NOMO-1 treated with DMSO at 0.1 percent for 48 hours (cell line): Measurements from ENCODE around the gene CLMP.
"Not testable (repeated sequence)": the region's sequence is repeated elsewhere in the genome, so short reads cannot be mapped to it uniquely, and the experiment has no call there.

Experiments
- DNase-seq: peaks from one replicate; lab custom pipeline; 2025; ENCODE audit not compliant: unreplicated experiment; lab: John Stamatoyannopoulos, UW

Gene CLMP

GRCh38 chr11:123218451-123218850, 23.4 kb upstream of the CLMP start:
- DNase-seq = no peak

GRCh38 chr11:123217897-123218296, 22.8 kb upstream of the CLMP start:
- DNase-seq = no peak

- DNase-seq = no peak
Observed at GRCh38 chr11:123216249-123216648, 21.2 kb upstream of the CLMP start.

- DNase-seq = no peak
Observed at GRCh38 chr11:123214940-123215339, 19.9 kb upstream of the CLMP start.

GRCh38 chr11:123214396-123214795, 19.3 kb upstream of the CLMP start:
- DNase-seq = no peak

- DNase-seq = no peak
Observed at GRCh38 chr11:123213307-123213771, 18.3 kb upstream of the CLMP start.

GRCh38 chr11:123212406-123212805, 17.4 kb upstream of the CLMP start:
- peak; percentile 52 for DNase-seq

GRCh38 chr11:123211981-123212380, 16.9 kb upstream of the CLMP start:
- DNase-seq = no peak

- DNase-seq = no peak
Observed at GRCh38 chr11:123211149-123211852, 16.3 kb upstream of the CLMP start.

- peak; percentile 62 for DNase-seq
Observed at GRCh38 chr11:123209591-123209990, 14.5 kb upstream of the CLMP start.

GRCh38 chr11:123206791-123207434, 11.9 kb upstream of the CLMP start:
- DNase-seq = no peak

GRCh38 chr11:123206055-123206454, 11.0 kb upstream of the CLMP start:
- DNase-seq = not testable (repeated sequence)

- no peak for DNase-seq
Observed at GRCh38 chr11:123203934-123204333, 8.9 kb upstream of the CLMP start.

GRCh38 chr11:123203471-123203870, 8.4 kb upstream of the CLMP start:
- no peak for DNase-seq

- DNase-seq = no peak
Observed at GRCh38 chr11:123202155-123203151, 7.4 kb upstream of the CLMP start.

GRCh38 chr11:123200264-123200663, 5.2 kb upstream of the CLMP start:
- DNase-seq = no peak

GRCh38 chr11:123197711-123198110, 2.7 kb upstream of the CLMP start:
- peak; percentile 54 for DNase-seq

- no peak for DNase-seq
Observed at GRCh38 chr11:123196060-123196714, 1.1 kb upstream of the CLMP start.

- DNase-seq = no peak
Observed at GRCh38 chr11:123194337-123195187, 486 bp downstream of the CLMP start.

GRCh38 chr11:123193742-123194141, 1.3 kb downstream of the CLMP start:
- no peak for DNase-seq
